Lung (tissue), 12 donors: Measurements from ENCODE around the gene GAREM2. TPM values are rescaled to one million over a fixed set of nuclear protein-coding genes. Genes with fewer than 3 reads are reported as not detected.

Experiments used
- ATAC-seq: fragments of 200-7000 bp; cut with Tn5 transposase; one replicate; pipeline ENCODE4 v1.9.1; 2020; ENCODE audit warnings: moderate number of reproducible peaks; ENCODE audit not compliant: insufficient read depth, low FRiP score
- DNase-seq, 3 donors: peaks; one replicate each; pipeline ENCODE4 v3.0.0-alpha.2; 2013 to 2017
- H3K27ac ChIP-seq, 2 donors: one replicate each; pipeline ENCODE4 v1.5.1; 2013; ENCODE audit warnings: mild to moderate bottlenecking in 2 of 2, moderate library complexity in 2 of 2, control low read depth in 1 of 2, inconsistent platforms in 1 of 2, low read depth in 1 of 2, low read length in 1 of 2
- H3K27me3 ChIP-seq, 3 donors: one replicate each; pipeline ENCODE4 v1.5.1; 2013; ENCODE audit warnings: low read length in 2 of 3; ENCODE audit not compliant: control insufficient read depth in 3 of 3, insufficient read depth in 3 of 3
- H3K36me3 ChIP-seq, 4 donors: one replicate each; pipeline ENCODE4 v1.5.1; 2013; ENCODE audit warnings: low read length in 4 of 4, mild to moderate bottlenecking in 1 of 4, moderate library complexity in 1 of 4; ENCODE audit not compliant: control insufficient read depth in 4 of 4, insufficient read depth in 4 of 4
- H3K4me1 ChIP-seq, 5 donors: one replicate each; pipeline ENCODE4 v1.5.1; 2013; ENCODE audit warnings: low read length in 5 of 5, mild to moderate bottlenecking in 2 of 5, moderate library complexity in 1 of 5; ENCODE audit not compliant: control insufficient read depth in 5 of 5, insufficient read depth in 5 of 5
- H3K4me3 ChIP-seq: one replicate; pipeline ENCODE4 v1.5.1; 2013; ENCODE audit warnings: mild to moderate bottlenecking, control low read depth, moderate library complexity
- H3K9ac ChIP-seq, 2 donors: one replicate each; pipeline ENCODE4 v1.5.1; 2013; ENCODE audit warnings: low read length in 2 of 2, control low read depth in 1 of 2; ENCODE audit not compliant: insufficient read depth in 1 of 2
- H3K9me3 ChIP-seq, 4 donors: one replicate each; pipeline ENCODE4 v1.5.1; 2013; ENCODE audit warnings: low read length in 3 of 4, mild to moderate bottlenecking in 1 of 4, moderate library complexity in 1 of 4; ENCODE audit not compliant: control insufficient read depth in 4 of 4, insufficient read depth in 3 of 4
- CTCF ChIP-seq: IDR thresholded peaks from 2 replicates; pipeline ENCODE4 v1.5.1; 2012; ENCODE audit warnings: mild to moderate bottlenecking; ENCODE audit errors: control extremely low read depth, extremely low read depth
- WGBS, 2 donors: extraction: QIAGEN DNeasy Blood & Tissue Kit; methylation state at CpG; one replicate each; pipeline ENCODE4 v1.1.7; 2013; 5-methylcytosine and 5-hydroxymethylcytosine counted together
- polyA plus RNA-seq, 2 donors: library from polyadenylated mRNA; stranded (reverse); fragments of 200-250 nt; gene quantifications; one replicate each; pipeline ENCODE4 v1.2.1, GENCODE V29; 2013
- total RNA-seq, 2 donors: library from RNA; depleted of rRNA in 1 of 2; stranded (reverse); fragments of >200 nt in 1 of 2; gene quantifications; one replicate each; pipeline ENCODE4 v1.2.1, GENCODE V29; 2014 to 2021
- donor health status: control.
- donor health status: control.
- donor health status: Bipolar disorder and iron deficiency.
- donor health status: healthy.
- donor health status: DM: yes; HTN: yes; CAD: no.

The GAREM2 gene
- total and polyA plus RNA-seq, 4 donors = 0.37 to 2.8 (median 1.3) TPM

- ATAC-seq = no peak
- Histone ChIP-seq H3K36me3 (no peaks in the 10 kb centered on the region), H3K9ac (no peak overlapping the region), H3K27me3 (peaks cover 0 to 10% (median 6%) of the 10 kb centered on the region in 3 donors), H3K4me3 (no peak overlapping the region), H3K27ac (no peak overlapping the region), H3K9me3 (no peaks in the 10 kb centered on the region), H3K4me1 (peaks cover 0 to 33% (median 6%) of the 10 kb centered on the region in 5 donors)
- peak; percentile 22 to 62 (median 47) for DNase-seq
- no peak for TF ChIP-seq CTCF
- 79% methylated on average over 14 to 15 of the region's 15 CpGs for WGBS, 2 donors
These were observed 2.8 kb downstream of the GAREM2 start for GRCh38 chr2:26175466-26176278.

GRCh38 chr2:26176279-26176615 lies 3.4 kb downstream of the GAREM2 start:
- ATAC-seq (no peak), DNase-seq (no peak)
- WGBS, 2 donors = 85 to 86% methylated on average over 11 of the region's 11 CpGs
- TF ChIP-seq CTCF = no peak
- no peaks in the 10 kb centered on the region for H3K9me3 ChIP-seq
- H3K4me3 ChIP-seq = no peak overlapping the region
- H3K27me3 ChIP-seq = peaks cover 0 to 10% (median 6%) of the 10 kb centered on the region in 3 donors
- no peak overlapping the region for H3K27ac ChIP-seq
- H3K9ac ChIP-seq = no peak overlapping the region
- H3K4me1 ChIP-seq = peaks cover 0 to 33% (median 6%) of the 10 kb centered on the region in 5 donors
- H3K36me3 ChIP-seq = no peaks in the 10 kb centered on the region

- DNase-seq = no peak
- Histone ChIP-seq H3K9ac (no peak overlapping the region), H3K27ac (no peak overlapping the region), H3K4me1 (peaks cover 0 to 33% (median 6%) of the 10 kb centered on the region in 5 donors), H3K4me3 (no peak overlapping the region), H3K36me3 (no peaks in the 10 kb centered on the region), H3K9me3 (no peaks in the 10 kb centered on the region), H3K27me3 (peaks cover 0 to 6% (median 6%) of the 10 kb centered on the region in 3 donors)
- ATAC-seq = no peak
- no peak for TF ChIP-seq CTCF
- 92 to 93% methylated on average over 7 of the region's 7 CpGs for WGBS, 2 donors
These were observed 4.2 kb downstream of the GAREM2 start for GRCh38 chr2:26177122-26177521.
